Measurements from ENCODE around the gene MYADML2. TPM values are rescaled to one million over a fixed set of nuclear protein-coding genes. Genes with fewer than 3 reads are reported as not detected.

MYADML2 gene
- total and polyA plus RNA-seq, 2 experiments from 2014 or later, result 0.70 to 1.7 TPM

GRCh38 chr17:81939881-81940385 lies 7.1 kb downstream of the MYADML2 start (continued):
- TF ChIP-seq REST (IDR thresholded peaks at IDR 0.05; ENCODE audit: unreplicated experiment), result no peak

GRCh38 chr17:81939218-81939617 lies 7.8 kb downstream of the MYADML2 start:
- H3K9me3 Mint-ChIP-seq, result no peaks in the 10 kb centered on the region
- Histone ChIP-seq H4K20me1 (replicated peaks; ENCODE audit: insufficient read depth) (no peaks in the 10 kb centered on the region; the same call in 1 of the 2 replicates), H3K79me2 (replicated peaks; ENCODE audit: insufficient read depth) (peaks cover 12% of the 10 kb centered on the region; the same call in 1 of the 2 replicates), H2AFZ (no peak overlapping the region), H3K4me1 (ENCODE audit: insufficient read depth) (peaks cover 10% of the 10 kb centered on the region), H3F3A (replicated peaks; ENCODE audit: low read depth) (peaks cover 10% of the 10 kb centered on the region; the same call in 1 of the 2 replicates), H3K27ac (ENCODE audit: low read depth) (no peak overlapping the region), H3K4me3 (no peak overlapping the region), H3K4me2 (no peak overlapping the region), H3K36me3 (ENCODE audit: insufficient read depth) (no peaks in the 10 kb centered on the region), H3K27me3 (ENCODE audit: insufficient read depth) (peaks cover 4% of the 10 kb centered on the region; the same call in 1 of the 2 replicates), H3K9me2 (ENCODE audit: insufficient read depth) (no peaks in the 10 kb centered on the region)
- ATAC-seq, result no peak
- H3K36me3 Mint-ChIP-seq (ENCODE audit: low read depth), result peaks cover 18% of the 10 kb centered on the region
- H3K27me3 Mint-ChIP-seq (ENCODE audit: insufficient read depth, low read depth, poor library complexity), result peaks cover 35% of the 10 kb centered on the region
- 0 out of 4 replicates have a peak, but pooled peaks of 1 of the 2 experiments have one; percentile 5 for TF ChIP-seq CTCF (conservative IDR thresholded peaks at IDR 0.05; ENCODE audit: low read depth in 2 of 2)
- no peak for TF ChIP-seq JUNB (IDR thresholded peaks at IDR 0.05; ENCODE audit: unreplicated experiment)
- TF ChIP-seq STAT1 (IDR thresholded peaks at IDR 0.05; ENCODE audit: unreplicated experiment), result no peak
- no peak for TF ChIP-seq EZH2 (IDR thresholded peaks at IDR 0.05; ENCODE audit: low read depth, unreplicated experiment)
- TF ChIP-seq ETS1 (IDR thresholded peaks at IDR 0.05), result no peak
- TF ChIP-seq EZH2phosphoT487 (IDR thresholded peaks at IDR 0.05; ENCODE audit: unreplicated experiment), result no peak
- TF ChIP-seq ZNF462 (CRISPR knock-in tag; IDR thresholded peaks at IDR 0.05), result no peak
- H3K4me3 Mint-ChIP-seq, result no peak overlapping the region; the same call in 2 of the 3 replicates
- H3K4me1 Mint-ChIP-seq, result peaks cover 23% of the 10 kb centered on the region
- no peak overlapping the region for H3K27ac Mint-ChIP-seq
- DNase-seq (ENCODE audit: low spot score), result no peak

All from GM23338 (cell line).